Measurements from ENCODE around the gene RNF186. TPM values are rescaled to one million over a fixed set of nuclear protein-coding genes. Genes with fewer than 3 reads are reported as not detected.
"Not testable (repeated sequence)": the region's sequence is repeated elsewhere in the genome, so short reads cannot be mapped to it uniquely, and the experiment has no call there.

Gene RNF186
- total RNA-seq, 2 donors from 2014 or later, result not detected

- no peaks in the 10 kb centered on the region for H3K4me1 ChIP-seq (ENCODE audit: control insufficient read depth in 1 of 2, low read depth in 2 of 2)
- DNase-seq (ENCODE audit: low spot score) (no peak), ATAC-seq (ENCODE audit: insufficient number of reproducible peaks, low FRiP score, low read depth) (no peak)
- peaks cover 5% of the 10 kb centered on the region for H3K27me3 ChIP-seq (replicated peaks; ENCODE audit: insufficient read depth)
- H3K4me3 ChIP-seq, result no peak overlapping the region
- no peaks in the 10 kb centered on the region for H3K36me3 ChIP-seq
- H3K9me3 ChIP-seq, result no peaks in the 10 kb centered on the region
- no peak overlapping the region for H3K27ac ChIP-seq
- no peak for TF ChIP-seq CTCF (IDR thresholded peaks at IDR 0.05)
Observed at GRCh38 chr1:19850214-19850613, 35.1 kb upstream of the RNF186 start.

- H3K27me3 ChIP-seq (replicated peaks; ENCODE audit: insufficient read depth); H3K4me1 ChIP-seq (ENCODE audit: control insufficient read depth in 1 of 2, low read depth in 2 of 2); H3K36me3 ChIP-seq; H3K9me3 ChIP-seq; DNase-seq (ENCODE audit: low spot score); H3K27ac ChIP-seq; H3K4me3 ChIP-seq; ATAC-seq (ENCODE audit: insufficient number of reproducible peaks, low FRiP score, low read depth): not testable (repeated sequence)
Observed at GRCh38 chr1:19849307-19849706, 34.2 kb upstream of the RNF186 start.

- not testable (repeated sequence) for DNase-seq (ENCODE audit: low spot score); H3K9me3 ChIP-seq; ATAC-seq (ENCODE audit: insufficient number of reproducible peaks, low FRiP score, low read depth); H3K36me3 ChIP-seq; H3K27me3 ChIP-seq (replicated peaks; ENCODE audit: insufficient read depth); H3K4me3 ChIP-seq; H3K27ac ChIP-seq; H3K4me1 ChIP-seq (ENCODE audit: control insufficient read depth in 1 of 2, low read depth in 2 of 2)
Observed at GRCh38 chr1:19847334-19847733, 32.3 kb upstream of the RNF186 start.

GRCh38 chr1:19846338-19846737 is 31.3 kb upstream of the RNF186 start:
- no peak for DNase-seq (ENCODE audit: low spot score)

GRCh38 chr1:19845555-19845954 is 30.5 kb upstream of the RNF186 start:
- Histone ChIP-seq H3K27ac (no peak overlapping the region), H3K4me3 (no peak overlapping the region), H3K27me3 (replicated peaks; ENCODE audit: insufficient read depth) (peaks cover 5% of the 10 kb centered on the region), H3K9me3 (no peaks in the 10 kb centered on the region), H3K4me1 (ENCODE audit: control insufficient read depth in 1 of 2, low read depth in 2 of 2) (no peaks in the 10 kb centered on the region), H3K36me3 (no peaks in the 10 kb centered on the region)
- no peak for TF ChIP-seq CTCF (IDR thresholded peaks at IDR 0.05)
- ATAC-seq (ENCODE audit: insufficient number of reproducible peaks, low FRiP score, low read depth) (no peak), DNase-seq (ENCODE audit: low spot score) (no peak)

More at GRCh38 chr1:19846338-19846737, 31.3 kb upstream of the RNF186 start:
- no peak for ATAC-seq (ENCODE audit: insufficient number of reproducible peaks, low FRiP score, low read depth)
- TF ChIP-seq CTCF (IDR thresholded peaks at IDR 0.05), result no peak
- H3K27ac ChIP-seq, result no peak overlapping the region
- H3K9me3 ChIP-seq, result no peaks in the 10 kb centered on the region
- H3K4me1 ChIP-seq (ENCODE audit: control insufficient read depth in 1 of 2, low read depth in 2 of 2), result no peaks in the 10 kb centered on the region
- H3K36me3 ChIP-seq, result no peaks in the 10 kb centered on the region
- peaks cover 5% of the 10 kb centered on the region for H3K27me3 ChIP-seq (replicated peaks; ENCODE audit: insufficient read depth)
- no peak overlapping the region for H3K4me3 ChIP-seq

- DNase-seq (ENCODE audit: low spot score) (no peak), ATAC-seq (ENCODE audit: insufficient number of reproducible peaks, low FRiP score, low read depth) (no peak)
- TF ChIP-seq CTCF (IDR thresholded peaks at IDR 0.05), result no peak
- Histone ChIP-seq H3K27me3 (replicated peaks; ENCODE audit: insufficient read depth) (peaks cover 5% of the 10 kb centered on the region), H3K36me3 (no peaks in the 10 kb centered on the region), H3K4me3 (no peak overlapping the region), H3K4me1 (ENCODE audit: control insufficient read depth in 1 of 2, low read depth in 2 of 2) (no peaks in the 10 kb centered on the region), H3K27ac (no peak overlapping the region), H3K9me3 (no peaks in the 10 kb centered on the region)
Observed at GRCh38 chr1:19844731-19845495, 29.8 kb upstream of the RNF186 start.

All from thoracic aorta (tissue), 2 donors.